GM23338 (cell line): ENCODE results near the gene FBXW8. TPM values are rescaled to one million over a fixed set of nuclear protein-coding genes. Genes with fewer than 3 reads are reported as not detected.

ENCODE experiments used
- ATAC-seq: fragments of 200-7000 bp; cut with Tn5 transposase; 3 replicates; pipeline ENCODE4 v1.9.1; 2020
- DNase-seq: peaks from one replicate; pipeline ENCODE4 v3.0.0-alpha.2; 2015; ENCODE audit warnings: low spot score
- H2AFZ ChIP-seq: fragments of 200-600 bp; sonication (generic); 2 replicates; pipeline ENCODE4 v1.8.0; 2016; ENCODE audit warnings: antibody characterized with exemption, mild to moderate bottlenecking, moderate library complexity
- H3F3A ChIP-seq: fragments of 200-600 bp; sonication (generic); replicated peaks from 2 replicates; pipeline ENCODE4 v1.8.0; 2017; ENCODE audit warnings: antibody characterized with exemption, mixed run types, low read depth
- H3K27ac ChIP-seq: fragments of 200-600 bp; sonication (generic); 2 replicates; pipeline ENCODE4 v1.6.1; 2016; ENCODE audit warnings: low read depth
- H3K27me3 ChIP-seq: fragments of 200-600 bp; sonication (generic); 2 replicates; pipeline ENCODE4 v1.8.0; 2016; ENCODE audit warnings: mild to moderate bottlenecking, mixed run types, moderate library complexity; ENCODE audit not compliant: insufficient read depth
- H3K36me3 ChIP-seq: fragments of 200-600 bp; sonication (generic); 2 replicates; pipeline ENCODE4 v1.8.0; 2016; ENCODE audit warnings: mild to moderate bottlenecking; ENCODE audit not compliant: insufficient read depth
- H3K4me1 ChIP-seq: fragments of 200-600 bp; sonication (generic); 2 replicates; pipeline ENCODE4 v1.8.0; 2016; ENCODE audit warnings: mild to moderate bottlenecking, moderate library complexity; ENCODE audit not compliant: insufficient read depth
- H3K4me2 ChIP-seq: fragments of 200-600 bp; sonication (generic); 2 replicates; pipeline ENCODE4 v1.7.1; 2017; ENCODE audit warnings: mixed run types
- H3K4me3 ChIP-seq: fragments of 200-600 bp; sonication (generic); 2 replicates; pipeline ENCODE4 v1.6.1; 2016; ENCODE audit warnings: mixed run types
- H3K79me2 ChIP-seq: fragments of 200-600 bp; sonication (generic); replicated peaks from 2 replicates; pipeline ENCODE4 v1.8.0; 2017; ENCODE audit warnings: mild to moderate bottlenecking; ENCODE audit not compliant: insufficient read depth
- H3K9me2 ChIP-seq: fragments of 200-600 bp; sonication (generic); 2 replicates; pipeline ENCODE4 v1.8.0; 2017; ENCODE audit not compliant: insufficient read depth
- H4K20me1 ChIP-seq: fragments of 200-600 bp; sonication (generic); replicated peaks from 2 replicates; pipeline ENCODE4 v1.8.0; 2017; ENCODE audit warnings: mild to moderate bottlenecking; ENCODE audit not compliant: insufficient read depth
- H3K27ac Mint-ChIP-seq: 2 replicates; pipeline ENCODE4 v1.8.0; 2020; ENCODE audit warnings: inconsistent platforms, mild to moderate bottlenecking, moderate library complexity, mixed read lengths
- H3K27me3 Mint-ChIP-seq: 3 replicates; pipeline ENCODE4 v1.8.0; 2022; ENCODE audit warnings: low read depth, mild to moderate bottlenecking, moderate library complexity, mixed read lengths, inconsistent platforms; ENCODE audit not compliant: insufficient read depth, poor library complexity
- H3K36me3 Mint-ChIP-seq: 3 replicates; pipeline ENCODE4 v1.8.0; 2021; ENCODE audit warnings: low read depth, mild to moderate bottlenecking, inconsistent platforms, moderate library complexity, mixed read lengths
- H3K4me1 Mint-ChIP-seq: 3 replicates; pipeline ENCODE4 v1.8.0; 2020; ENCODE audit warnings: mild to moderate bottlenecking, inconsistent platforms, mixed read lengths
- H3K4me3 Mint-ChIP-seq: 3 replicates; pipeline ENCODE4 v1.8.0; 2021; ENCODE audit warnings: moderate library complexity, mild to moderate bottlenecking, inconsistent platforms, mixed read lengths
- H3K9me3 Mint-ChIP-seq: 3 replicates; pipeline ENCODE4 v1.8.0; 2020; ENCODE audit warnings: moderate library complexity, mild to moderate bottlenecking, inconsistent platforms, mixed read lengths
- CTCF ChIP-seq, 2 experiments: fragments of 200-600 bp in 1 of 2; sonication (generic) in 1 of 2; conservative IDR thresholded peaks; 2 replicates each; pipeline versions ENCODE4 v1.5.1 to v1.6.1; 2016 to 2017; ENCODE audit warnings: antibody characterized with exemption in 2 of 2, low read depth in 2 of 2, mild to moderate bottlenecking in 2 of 2, moderate library complexity in 1 of 2
- EZH2phosphoT487 ChIP-seq: fragments of 200-600 bp; sonication (generic); IDR thresholded peaks from one replicate; pipeline ENCODE4 v1.8.1; 2018; ENCODE audit warnings: antibody characterized with exemption; ENCODE audit not compliant: unreplicated experiment
- JUNB ChIP-seq: IDR thresholded peaks from one replicate; pipeline ENCODE4 v1.6.1; 2016; ENCODE audit warnings: antibody characterized with exemption; ENCODE audit not compliant: unreplicated experiment
- POLR2AphosphoS5 ChIP-seq: IDR thresholded peaks from 2 replicates; pipeline ENCODE4 v1.6.1; 2016; ENCODE audit warnings: antibody characterized with exemption, low read depth
- REST ChIP-seq: IDR thresholded peaks from one replicate; pipeline ENCODE4 v1.6.1; 2018; ENCODE audit warnings: antibody characterized with exemption; ENCODE audit not compliant: unreplicated experiment
- STAT1 ChIP-seq: IDR thresholded peaks from one replicate; pipeline ENCODE4 v1.6.1; 2016; ENCODE audit warnings: antibody characterized with exemption; ENCODE audit not compliant: unreplicated experiment
- ZNF114 ChIP-seq: fragments of 250-450 bp; sonication (Bioruptor Pico); IDR thresholded peaks from 2 replicates; pipeline ENCODE4 v1.5.0; 2020; ENCODE audit warnings: mild to moderate bottlenecking, moderate library complexity
- ZNF331 ChIP-seq: fragments of 250-450 bp; sonication (Bioruptor Pico); IDR thresholded peaks from 2 replicates; pipeline ENCODE4 v1.5.0; 2020; ENCODE audit warnings: low read depth, mild to moderate bottlenecking, moderate library complexity
- ZNF462 ChIP-seq: fragments of 250-450 bp; sonication (Bioruptor Pico); IDR thresholded peaks from 2 replicates; pipeline ENCODE4 v1.5.0; 2020; ENCODE audit warnings: mild to moderate bottlenecking, moderate library complexity
- polyA plus RNA-seq: library from polyadenylated mRNA; unstranded; fragments of >200 nt; fragmentation: Nextera tagmentation; extraction: Ambion mirVana; gene quantifications from 2 replicates; pipeline ENCODE4 v1.2.1, GENCODE V29; 2016
- total RNA-seq: library from RNA; depleted of rRNA; stranded (reverse); fragments of >200 nt; shearing (Covaris generic); gene quantifications from 2 replicates; pipeline ENCODE4 v1.2.3, GENCODE V29; 2014

The FBXW8 gene
- total and polyA plus RNA-seq, 2 experiments from 2014 or later, result 4.6 to 13.9 TPM

GRCh38 chr12:117042171-117042842 is 131.6 kb downstream of the FBXW8 start:
- Histone ChIP-seq H4K20me1 (no peaks in the 10 kb centered on the region), H3K27ac (no peak overlapping the region), H3K9me2 (no peaks in the 10 kb centered on the region), H3K4me3 (no peak overlapping the region), H3K4me2 (no peak overlapping the region), H2AFZ (no peak overlapping the region), H3K4me1 (no peaks in the 10 kb centered on the region), H3K27me3 (no peaks in the 10 kb centered on the region), H3K79me2 (no peaks in the 10 kb centered on the region), H3K36me3 (no peaks in the 10 kb centered on the region; the same call in 1 of the 2 replicates), H3F3A (no peaks in the 10 kb centered on the region)
- Mint-ChIP-seq H3K4me3 (no peak overlapping the region), H3K36me3 (no peaks in the 10 kb centered on the region), H3K4me1 (peaks cover 36% of the 10 kb centered on the region), H3K27me3 (peaks cover 24% of the 10 kb centered on the region), H3K27ac (no peak overlapping the region), H3K9me3 (no peaks in the 10 kb centered on the region)
- DNase-seq (no peak), ATAC-seq (no peak)
- TF ChIP-seq EZH2phosphoT487 (no peak), STAT1 (no peak), ZNF462 (CRISPR knock-in tag) (no peak), POLR2AphosphoS5 (no peak), JUNB (no peak)

GRCh38 chr12:117042862-117043261 is 132.1 kb downstream of the FBXW8 start:
- no peaks in the 10 kb centered on the region for H3K36me3 ChIP-seq
- DNase-seq (no peak), ATAC-seq (no peak)
- no peak overlapping the region for H3K4me3 Mint-ChIP-seq
- no peak overlapping the region for H3K27ac ChIP-seq
- peaks cover 20% of the 10 kb centered on the region for H3K27me3 Mint-ChIP-seq
- no peaks in the 10 kb centered on the region for H3K36me3 Mint-ChIP-seq
- H3K4me2 ChIP-seq, result no peak overlapping the region
- no peaks in the 10 kb centered on the region for H3K9me3 Mint-ChIP-seq
- H3K79me2 ChIP-seq, result no peaks in the 10 kb centered on the region
- H3K27me3 ChIP-seq, result no peaks in the 10 kb centered on the region
- H3F3A ChIP-seq, result no peaks in the 10 kb centered on the region
- H3K4me1 ChIP-seq, result no peaks in the 10 kb centered on the region; the same call in 1 of the 2 replicates
- peaks cover 32% of the 10 kb centered on the region for H3K4me1 Mint-ChIP-seq
- H4K20me1 ChIP-seq, result no peaks in the 10 kb centered on the region
- H2AFZ ChIP-seq, result no peak overlapping the region
- no peak overlapping the region for H3K27ac Mint-ChIP-seq
- H3K4me3 ChIP-seq, result no peak overlapping the region
- H3K9me2 ChIP-seq, result no peaks in the 10 kb centered on the region
- TF ChIP-seq CTCF (conservative IDR thresholded peaks at IDR 0.05; ENCODE audit: low read depth in 2 of 2), result no peak
- TF ChIP-seq JUNB, result no peak
- no peak for TF ChIP-seq ZNF114 (CRISPR knock-in tag)
- TF ChIP-seq ZNF331, result no peak
- no peak for TF ChIP-seq REST
